Natural killer cell treated with Interleukin-12 subunit alpha and Interleukin-12 subunit beta and Interleukin-15 and Interleukin-18, amount 100 ng/mL, for 72 hours (primary cell): ENCODE measurements around the gene BLTP3B. TPM values are rescaled to one million over a fixed set of nuclear protein-coding genes. Genes with fewer than 3 reads are reported as not detected.

Experiments
- ATAC-seq, 2 donors: fragments of 150-1000 bp; cut with Tn5 transposase in 1 of 2; sonication (Bioruptor Pico), chemical (Tn5 transposase) in 1 of 2; 2 replicates each; pipeline ENCODE4 v1.10.0; 2021
- DNase-seq: peaks from one replicate; pipeline ENCODE4 v3.0.0; 2022; ENCODE audit warnings: low spot score
- H3K27ac Mint-ChIP-seq, 2 donors: 1 replicate in 1 of 2; 2 replicates in 1 of 2; pipeline ENCODE4 v1.8.0; 2022; ENCODE audit warnings: mixed read lengths in 2 of 2, mild to moderate bottlenecking in 1 of 2, moderate library complexity in 1 of 2
- H3K27me3 Mint-ChIP-seq, 2 donors: 1 replicate in 1 of 2; 2 replicates in 1 of 2; pipeline ENCODE4 v1.8.0; 2022; ENCODE audit warnings: mixed read lengths in 2 of 2
- H3K36me3 Mint-ChIP-seq: one replicate; pipeline ENCODE4 v1.8.0; 2022; ENCODE audit warnings: mixed read lengths
- H3K4me1 Mint-ChIP-seq, 2 donors: 1 replicate in 1 of 2; 2 replicates in 1 of 2; pipeline ENCODE4 v1.8.0; 2022; ENCODE audit warnings: low read depth in 2 of 2, mixed read lengths in 2 of 2, mild to moderate bottlenecking in 1 of 2
- H3K4me3 Mint-ChIP-seq: one replicate; pipeline ENCODE4 v1.8.0; 2022; ENCODE audit warnings: mixed read lengths
- H3K9me3 Mint-ChIP-seq: 2 replicates; pipeline ENCODE4 v1.8.0; 2022; ENCODE audit warnings: mixed read lengths
- total RNA-seq, 2 donors: library from RNA; stranded (reverse); gene quantifications; one replicate each; pipeline ENCODE4 v1.2.3, GENCODE V29; 2022

Gene BLTP3B
- total RNA-seq, 2 donors from 2014 or later: 34.2 to 44.6 TPM

GRCh38 chr12:100173111-100173510, 30.4 kb upstream of the BLTP3B start:
- Mint-ChIP-seq H3K4me3 (no peak overlapping the region), H3K9me3 (no peaks in the 10 kb centered on the region), H3K4me1 (no peaks in the 10 kb centered on the region), H3K36me3 (no peaks in the 10 kb centered on the region), H3K27ac (no peak overlapping the region), H3K27me3 (no peaks in the 10 kb centered on the region)
- DNase-seq (no peak), ATAC-seq (no peak)

DNA sequence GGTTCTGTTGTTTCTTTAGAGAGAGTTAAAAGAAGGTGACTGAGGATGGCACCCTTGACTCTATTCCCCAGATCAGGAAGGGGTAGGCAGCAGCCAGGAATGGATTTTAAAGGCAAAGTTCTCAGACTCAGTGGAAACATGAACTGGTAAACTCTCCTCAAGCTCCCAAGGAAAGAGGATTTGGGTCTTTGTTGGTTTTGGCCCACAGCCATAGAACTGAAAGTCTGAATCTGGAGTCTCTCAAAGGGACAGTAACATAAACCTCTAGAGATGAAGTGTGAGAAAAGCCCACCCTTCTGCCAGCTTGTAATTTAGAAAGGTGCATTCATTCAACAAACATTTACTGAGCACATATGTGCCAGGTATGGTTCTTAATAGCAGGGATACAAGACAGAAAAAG, 28.6 kb upstream of the BLTP3B start:
- no peaks in the 10 kb centered on the region for H3K27me3 Mint-ChIP-seq
- DNase-seq (no peak), ATAC-seq (no peak)
- no peak overlapping the region for H3K4me3 Mint-ChIP-seq
- no peaks in the 10 kb centered on the region for H3K36me3 Mint-ChIP-seq
- H3K27ac Mint-ChIP-seq: no peak overlapping the region
- no peaks in the 10 kb centered on the region for H3K9me3 Mint-ChIP-seq
- no peaks in the 10 kb centered on the region for H3K4me1 Mint-ChIP-seq

DNA sequence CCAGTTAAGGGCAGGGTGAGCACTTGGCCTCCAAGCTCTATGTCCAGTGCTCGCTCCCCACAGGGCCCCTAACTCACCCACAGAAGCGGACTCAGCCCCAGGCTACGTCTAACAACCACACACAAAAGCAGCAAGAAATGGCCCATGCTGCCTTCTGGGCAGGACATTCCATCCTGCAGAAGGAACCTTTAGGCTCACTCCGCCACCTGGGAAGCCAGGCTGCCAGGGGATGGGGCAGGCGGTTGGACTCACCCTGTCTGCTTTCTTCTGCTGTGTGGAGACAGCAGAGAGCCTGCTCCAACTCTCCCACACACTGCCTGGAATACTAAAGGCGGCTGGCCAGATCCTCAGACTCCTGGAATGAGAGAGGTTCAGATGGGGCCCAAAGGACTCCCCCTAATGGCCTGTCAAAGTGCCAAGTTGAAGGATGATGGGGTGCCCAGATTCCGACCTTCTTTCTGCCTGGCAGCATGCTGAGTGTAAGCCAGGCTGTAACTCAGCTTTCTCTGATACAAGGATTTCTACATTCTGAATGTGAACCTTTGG, 27.7 kb upstream of the BLTP3B start:
- no peak for ATAC-seq
- no peak for DNase-seq

GRCh38 chr12:100169345-100169744, 26.7 kb upstream of the BLTP3B start:
- no peak for DNase-seq
- no peak overlapping the region for H3K4me3 Mint-ChIP-seq
- no peaks in the 10 kb centered on the region for H3K27me3 Mint-ChIP-seq
- ATAC-seq: no peak
- H3K9me3 Mint-ChIP-seq: no peaks in the 10 kb centered on the region
- H3K36me3 Mint-ChIP-seq: no peaks in the 10 kb centered on the region
- H3K27ac Mint-ChIP-seq: no peak overlapping the region
- H3K4me1 Mint-ChIP-seq: peaks cover 0 to under 1% of the 10 kb centered on the region in 2 donors

More for the DNA sequence above, 27.7 kb upstream of the BLTP3B start:
- Mint-ChIP-seq H3K27me3 (no peaks in the 10 kb centered on the region), H3K4me3 (no peak overlapping the region), H3K36me3 (no peaks in the 10 kb centered on the region), H3K4me1 (no peaks in the 10 kb centered on the region), H3K27ac (no peak overlapping the region), H3K9me3 (no peaks in the 10 kb centered on the region)

- DNase-seq (no peak), ATAC-seq (no peak)
- no peaks in the 10 kb centered on the region for H3K9me3 Mint-ChIP-seq
- no peaks in the 10 kb centered on the region for H3K27me3 Mint-ChIP-seq
- H3K4me1 Mint-ChIP-seq: peaks cover 5 to 9% of the 10 kb centered on the region in 2 donors
- no peaks in the 10 kb centered on the region for H3K36me3 Mint-ChIP-seq
- no peak overlapping the region for H3K27ac Mint-ChIP-seq
- no peak overlapping the region for H3K4me3 Mint-ChIP-seq
Observed at GRCh38 chr12:100168562-100168961, 25.9 kb upstream of the BLTP3B start.

DNA sequence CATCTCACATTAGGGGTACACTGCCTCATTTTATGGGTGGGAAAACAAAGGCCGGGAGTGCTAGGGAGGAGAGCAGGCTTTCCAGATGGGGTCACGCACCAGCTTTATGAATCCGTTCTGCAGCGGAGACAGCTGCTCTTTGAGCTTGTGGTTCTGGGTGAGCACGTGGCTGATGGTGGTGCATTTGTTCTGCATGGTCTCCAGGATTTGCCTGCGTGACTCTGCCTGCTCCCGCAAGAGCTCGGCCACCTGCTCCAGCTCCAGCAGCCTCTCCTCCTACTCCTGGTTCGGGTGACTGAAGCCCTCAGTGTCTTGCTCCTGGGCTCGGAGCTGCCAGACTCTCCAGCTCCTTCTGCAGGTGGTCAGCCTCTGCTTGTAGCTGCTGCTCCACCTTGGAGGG, 23.6 kb upstream of the BLTP3B start:
- Mint-ChIP-seq H3K9me3 (no peaks in the 10 kb centered on the region), H3K27ac (no peak overlapping the region), H3K27me3 (no peaks in the 10 kb centered on the region), H3K36me3 (no peaks in the 10 kb centered on the region), H3K4me1 (peaks cover 5 to 9% of the 10 kb centered on the region in 2 donors), H3K4me3 (no peak overlapping the region)
- no peak for ATAC-seq
- DNase-seq: no peak

GRCh38 chr12:100165356-100165755, 22.7 kb upstream of the BLTP3B start:
- Mint-ChIP-seq H3K27me3 (no peaks in the 10 kb centered on the region), H3K4me1 (peaks cover 5 to 9% of the 10 kb centered on the region in 2 donors), H3K27ac (no peak overlapping the region), H3K4me3 (no peak overlapping the region), H3K36me3 (no peaks in the 10 kb centered on the region), H3K9me3 (no peaks in the 10 kb centered on the region)
- ATAC-seq (no peak), DNase-seq (no peak)

GRCh38 chr12:100164153-100164704, 21.6 kb upstream of the BLTP3B start:
- ATAC-seq (no peak), DNase-seq (no peak)
- peak overlapping the region; percentile 32 for H3K4me3 Mint-ChIP-seq
- H3K9me3 Mint-ChIP-seq: no peaks in the 10 kb centered on the region
- no peaks in the 10 kb centered on the region for H3K36me3 Mint-ChIP-seq
- no peaks in the 10 kb centered on the region for H3K27me3 Mint-ChIP-seq
- H3K4me1 Mint-ChIP-seq: peaks cover 5 to 9% of the 10 kb centered on the region in 2 donors
- no peak overlapping the region for H3K27ac Mint-ChIP-seq

DNA sequence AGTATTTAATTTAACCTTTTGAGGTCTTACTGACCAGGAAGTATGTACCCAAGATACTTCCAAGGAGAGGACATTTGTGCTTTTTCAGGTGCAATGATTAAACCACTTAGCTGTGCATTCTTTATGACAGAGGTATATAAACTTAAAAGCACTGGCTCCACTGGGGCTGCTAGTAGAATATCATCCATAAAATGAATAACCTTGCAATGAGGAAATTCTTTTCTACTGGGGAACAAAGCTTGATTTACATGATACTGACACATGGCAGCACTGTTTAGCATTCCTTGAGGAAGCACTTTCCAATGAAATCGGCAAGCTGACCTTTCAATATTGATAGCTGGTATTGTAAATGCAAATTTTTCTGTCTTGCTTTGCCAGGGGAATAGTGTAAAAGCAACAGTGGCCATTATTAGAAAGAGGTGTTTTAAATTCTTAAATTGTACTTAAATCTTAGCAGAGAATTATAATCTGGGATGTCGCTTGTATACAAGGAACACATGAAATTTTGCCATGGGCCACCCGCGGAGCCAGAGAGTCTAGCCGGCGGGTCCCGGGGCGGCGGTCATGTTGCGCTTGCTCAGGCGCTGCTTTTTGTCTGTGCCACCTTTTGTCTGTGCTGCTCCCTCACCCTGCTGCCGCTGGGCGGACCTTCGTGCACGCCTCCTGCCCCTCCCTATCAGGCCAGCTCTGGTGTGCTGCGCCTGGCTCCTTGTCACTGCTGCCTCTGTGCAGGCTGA, 20.9 kb upstream of the BLTP3B start:
- Mint-ChIP-seq H3K27ac (no peak overlapping the region), H3K4me1 (peaks cover 5 to 9% of the 10 kb centered on the region in 2 donors)

DNA sequence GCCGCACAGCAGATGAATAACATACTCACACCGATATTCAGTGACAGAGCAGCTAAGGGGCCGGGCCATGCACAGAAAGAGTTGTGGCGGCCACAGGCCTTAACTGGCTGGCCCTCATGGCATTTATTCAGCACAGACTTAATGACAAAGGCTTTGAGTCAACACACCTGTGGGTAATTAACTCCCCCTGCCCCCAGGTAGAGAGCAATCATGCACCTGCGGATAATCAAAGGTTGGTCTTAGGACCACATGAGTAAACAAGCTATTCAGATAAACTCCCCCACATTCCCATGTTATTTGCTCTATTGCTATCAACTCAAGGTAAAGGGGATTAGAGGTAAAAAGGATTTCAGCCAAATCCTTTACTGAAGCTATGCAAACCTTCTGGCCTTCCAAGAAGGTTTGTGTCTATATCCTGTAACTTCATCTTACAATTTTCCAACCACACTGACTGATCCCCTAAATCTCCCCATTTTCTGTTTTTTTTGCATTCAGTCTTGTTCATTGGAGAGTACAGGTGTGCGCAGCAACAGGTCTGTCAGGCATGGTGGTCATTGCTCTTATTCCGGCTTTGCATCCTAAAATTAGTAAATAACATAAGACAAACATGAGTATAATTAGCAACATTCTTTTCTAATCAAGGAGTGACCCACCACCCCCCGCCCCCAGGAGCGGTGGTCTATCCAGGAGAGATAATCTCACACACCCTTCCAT, 16.9 kb upstream of the BLTP3B start:
- no peaks in the 10 kb centered on the region for H3K36me3 Mint-ChIP-seq

More for the DNA sequence above, 20.9 kb upstream of the BLTP3B start:
- peak overlapping the region; percentile 32 for H3K4me3 Mint-ChIP-seq
- DNase-seq: peak; percentile 74
- ATAC-seq: peak; percentile 91 to 97
- no peaks in the 10 kb centered on the region for H3K36me3 Mint-ChIP-seq
- no peaks in the 10 kb centered on the region for H3K27me3 Mint-ChIP-seq
- H3K9me3 Mint-ChIP-seq: no peaks in the 10 kb centered on the region

GRCh38 chr12:100158535-100158934, 15.9 kb upstream of the BLTP3B start:
- Mint-ChIP-seq H3K27ac (no peak overlapping the region), H3K27me3 (no peaks in the 10 kb centered on the region), H3K4me3 (no peak overlapping the region), H3K4me1 (peaks cover 6 to 7% of the 10 kb centered on the region in 2 donors), H3K9me3 (no peaks in the 10 kb centered on the region), H3K36me3 (no peaks in the 10 kb centered on the region)
- ATAC-seq (no peak), DNase-seq (no peak)

More for the DNA sequence above, 16.9 kb upstream of the BLTP3B start:
- Mint-ChIP-seq H3K27ac (no peak overlapping the region), H3K4me3 (no peak overlapping the region), H3K27me3 (no peaks in the 10 kb centered on the region), H3K4me1 (peaks cover 9 to 13% of the 10 kb centered on the region in 2 donors), H3K9me3 (no peaks in the 10 kb centered on the region)
- DNase-seq (no peak), ATAC-seq (no peak)

DNA sequence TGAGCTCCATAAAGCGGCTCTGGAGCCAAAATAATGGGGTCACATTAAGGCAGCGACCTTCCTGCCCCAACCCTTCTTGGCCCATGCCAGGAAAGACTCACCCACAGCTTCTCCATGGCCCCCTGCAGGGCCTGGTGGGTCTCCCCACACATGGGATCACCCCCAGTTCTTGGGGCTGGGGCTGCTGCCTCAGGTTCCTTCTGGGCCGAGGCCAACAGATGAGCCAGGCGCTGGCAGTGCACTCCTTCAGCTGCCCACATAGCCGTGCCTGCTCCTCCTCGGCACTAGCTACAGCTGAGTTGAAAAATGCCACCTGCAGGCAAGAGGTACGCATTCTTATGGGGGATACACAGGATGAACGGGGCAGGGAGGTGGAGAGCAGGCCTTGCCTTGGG, 14.8 kb upstream of the BLTP3B start:
- H3K36me3 Mint-ChIP-seq: no peaks in the 10 kb centered on the region
- H3K9me3 Mint-ChIP-seq: no peaks in the 10 kb centered on the region
- H3K27me3 Mint-ChIP-seq: no peaks in the 10 kb centered on the region
- H3K27ac Mint-ChIP-seq: no peak overlapping the region
- peaks cover 6 to 7% of the 10 kb centered on the region in 2 donors for H3K4me1 Mint-ChIP-seq
- H3K4me3 Mint-ChIP-seq: no peak overlapping the region
- ATAC-seq: peak in 1 of 2 donors; percentile 7
- no peak for DNase-seq

DNA sequence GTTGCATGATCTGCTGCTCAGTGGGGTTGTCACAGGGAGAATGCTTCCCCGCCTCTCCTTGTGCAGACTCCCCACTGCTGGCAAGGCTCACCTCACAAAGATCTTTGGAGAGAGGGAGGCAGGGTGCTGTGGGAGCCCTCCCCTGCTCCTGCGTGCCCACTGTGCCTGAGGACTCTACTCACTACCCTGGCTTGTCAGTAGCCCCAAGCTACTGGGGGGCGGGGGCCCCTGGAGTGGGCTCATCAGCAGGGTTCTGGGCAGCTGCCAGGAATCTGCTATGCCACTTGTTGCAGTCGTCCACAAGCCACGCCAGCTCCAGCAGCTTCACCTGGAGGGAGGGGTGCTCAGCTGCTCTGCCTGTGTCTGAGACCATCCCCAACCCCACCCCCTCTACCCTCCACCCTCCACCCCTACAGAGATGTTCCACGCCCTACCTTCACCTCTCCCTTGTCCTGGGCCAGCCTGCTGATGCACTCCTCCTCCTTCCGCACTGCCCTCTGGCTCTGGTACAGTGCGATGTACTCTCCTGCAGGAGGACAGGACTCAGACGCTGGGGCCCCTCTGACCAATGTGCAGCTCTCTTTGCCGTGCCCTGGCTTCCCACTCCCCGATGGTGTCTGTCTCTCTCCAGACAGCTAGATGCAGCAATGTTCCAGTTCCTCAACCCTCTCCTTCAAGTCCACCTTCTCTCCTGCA, 14.2 kb upstream of the BLTP3B start:
- Mint-ChIP-seq H3K4me3 (no peak overlapping the region), H3K27ac (no peak overlapping the region), H3K4me1 (peaks cover 6 to 7% of the 10 kb centered on the region in 2 donors), H3K27me3 (no peaks in the 10 kb centered on the region), H3K9me3 (no peaks in the 10 kb centered on the region), H3K36me3 (no peaks in the 10 kb centered on the region)
- ATAC-seq (peak; percentile 21 to 54), DNase-seq (no peak)
